GM19468 (cell line): Measurements from ENCODE around the gene PRR35.

ENCODE experiments used
- ATAC-seq: cut with Tn5 transposase; IDR thresholded peaks from one replicate; pipeline ENCODE4 v1.9.1; 2021; ENCODE audit warnings: mild to moderate bottlenecking, moderate library complexity, moderate number of reproducible peaks; ENCODE audit not compliant: unreplicated experiment; ENCODE audit errors: extremely low read depth

The PRR35 gene

GRCh38 chr16:561957-562938, 2.1 kb downstream of the PRR35 start:
- no peak for ATAC-seq

- ATAC-seq: no peak
Measured at GRCh38 chr16:563072-563644, 3.0 kb downstream of the PRR35 start.

- ATAC-seq: no peak
Measured at GRCh38 chr16:564690-565418, 4.7 kb downstream of the PRR35 start.

- ATAC-seq: no peak
Measured at GRCh38 chr16:565419-566330, 5.5 kb downstream of the PRR35 start.

- no peak for ATAC-seq
Measured at GRCh38 chr16:566475-567372, 6.5 kb downstream of the PRR35 start, which contains the start of gene NHLRC4. Gene NHLRC4, plus strand, starts transcription at chr16:567005. Its CDS starts 1,043 bp downstream, at chr16:568048.

- no peak for ATAC-seq
Measured at GRCh38 chr16:567373-568256, 7.4 kb downstream of the PRR35 start.

- no peak for ATAC-seq
Measured at GRCh38 chr16:568401-569258, 8.4 kb downstream of the PRR35 start.

GRCh38 chr16:569445-570254, 9.5 kb downstream of the PRR35 start, which contains the start of gene PIGQ:
Gene PIGQ, plus strand, starts transcription at chr16:569968. Its CDS starts 4,107 bp downstream, at chr16:574075.
- no peak for ATAC-seq

- no peak for ATAC-seq
Measured at GRCh38 chr16:572865-573650, 12.9 kb downstream of the PRR35 start.

- ATAC-seq: no peak
Measured at GRCh38 chr16:574021-574760, 14.0 kb downstream of the PRR35 start.

GRCh38 chr16:575354-576196, 15.4 kb downstream of the PRR35 start:
- no peak for ATAC-seq

GRCh38 chr16:576197-576822, 16.1 kb downstream of the PRR35 start:
- no peak for ATAC-seq

- ATAC-seq: no peak
Measured at GRCh38 chr16:576823-577201, 16.6 kb downstream of the PRR35 start.
